Activated naive CD4-positive, alpha-beta T cell treated with anti-CD3 and anti-CD28 coated beads for 36 hours (primary cell): Measurements from ENCODE around the gene COL12A1. TPM values are rescaled to one million over a fixed set of nuclear protein-coding genes. Genes with fewer than 3 reads are reported as not detected.

Experiments
- CTCF ChIA-PET: fragments of 350-600 bp; sonication (Branson Sonifier 250); formaldehyde crosslinking; loops from one replicate; lab custom pipeline; 2021; ENCODE audit warnings: antibody characterized with exemption; lab: Charles Lee
- DNase-seq: peaks from one replicate; pipeline ENCODE4 v3.0.0-alpha.2; 2020
- H3K27ac Mint-ChIP-seq: one replicate; pipeline ENCODE4 v1.8.0; 2021; ENCODE audit warnings: mild to moderate bottlenecking, mixed read lengths
- H3K27me3 Mint-ChIP-seq: one replicate; pipeline ENCODE4 v1.8.0; 2021; ENCODE audit warnings: low read depth, mixed read lengths
- H3K36me3 Mint-ChIP-seq: one replicate; pipeline ENCODE4 v1.8.0; 2021; ENCODE audit warnings: low read depth, mixed read lengths
- H3K4me1 Mint-ChIP-seq: one replicate; pipeline ENCODE4 v1.8.0; 2021; ENCODE audit warnings: low read depth, mixed read lengths
- H3K4me3 Mint-ChIP-seq: one replicate; pipeline ENCODE4 v1.8.0; 2021; ENCODE audit warnings: mild to moderate bottlenecking, moderate library complexity, mixed read lengths
- H3K9me3 Mint-ChIP-seq: one replicate; pipeline ENCODE4 v1.8.0; 2021; ENCODE audit warnings: mixed read lengths
- intact Hi-C: fragments of 100-400 bp; cut with micrococcal nuclease; formaldehyde crosslinking; loops from one replicate; pipeline ENCODE4 v1.15.1; 2023
- total RNA-seq, 2 experiments: library from RNA; stranded (reverse); gene quantifications; one replicate each; pipeline ENCODE4 v1.2.3, GENCODE V29; 2021

COL12A1 gene
- total RNA-seq, 2 experiments from 2014 or later: 0.05 TPM; not detected in 1

- no peaks in the 10 kb centered on the region for H3K9me3 Mint-ChIP-seq
- peaks cover 2% of the 10 kb centered on the region for H3K27me3 Mint-ChIP-seq
- H3K27ac Mint-ChIP-seq: no peak overlapping the region
- intact Hi-C loops: no loop called here
- no peak for DNase-seq
- H3K4me3 Mint-ChIP-seq: no peak overlapping the region
- CTCF ChIA-PET: no interaction called here
- H3K4me1 Mint-ChIP-seq: no peaks in the 10 kb centered on the region
- no peaks in the 10 kb centered on the region for H3K36me3 Mint-ChIP-seq
Observed at GRCh38 chr6:75124085-75124484, 81.8 kb downstream of the COL12A1 start.

- Mint-ChIP-seq H3K9me3 (no peaks in the 10 kb centered on the region), H3K27ac (no peak overlapping the region), H3K4me3 (no peak overlapping the region), H3K4me1 (no peaks in the 10 kb centered on the region), H3K27me3 (peaks cover 4% of the 10 kb centered on the region), H3K36me3 (no peaks in the 10 kb centered on the region)
- intact Hi-C loops: no loop called here
- DNase-seq: no peak
- CTCF ChIA-PET: no interaction called here
Observed at GRCh38 chr6:75118925-75119515, 86.8 kb downstream of the COL12A1 start.

- CTCF ChIA-PET: no interaction called here
Observed at GRCh38 chr6:75117701-75118100, 88.2 kb downstream of the COL12A1 start.

GRCh38 chr6:75116946-75117345, 88.9 kb downstream of the COL12A1 start:
- no peak overlapping the region for H3K4me3 Mint-ChIP-seq
- no peaks in the 10 kb centered on the region for H3K9me3 Mint-ChIP-seq
- intact Hi-C loops: no loop called here
- H3K27me3 Mint-ChIP-seq: peaks cover 4% of the 10 kb centered on the region
- H3K4me1 Mint-ChIP-seq: no peaks in the 10 kb centered on the region
- no peaks in the 10 kb centered on the region for H3K36me3 Mint-ChIP-seq
- DNase-seq: no peak
- CTCF ChIA-PET: no interaction called here
- H3K27ac Mint-ChIP-seq: no peak overlapping the region

More at GRCh38 chr6:75117701-75118100, 88.2 kb downstream of the COL12A1 start:
- no peak for DNase-seq
- no peak overlapping the region for H3K27ac Mint-ChIP-seq
- peaks cover 4% of the 10 kb centered on the region for H3K27me3 Mint-ChIP-seq
- no peaks in the 10 kb centered on the region for H3K4me1 Mint-ChIP-seq
- intact Hi-C loops: no loop called here
- no peaks in the 10 kb centered on the region for H3K36me3 Mint-ChIP-seq
- no peaks in the 10 kb centered on the region for H3K9me3 Mint-ChIP-seq
- H3K4me3 Mint-ChIP-seq: no peak overlapping the region

GRCh38 chr6:75115481-75115880, 90.4 kb downstream of the COL12A1 start:
- Mint-ChIP-seq H3K27me3 (peaks cover 2% of the 10 kb centered on the region), H3K9me3 (no peaks in the 10 kb centered on the region), H3K36me3 (no peaks in the 10 kb centered on the region), H3K4me3 (no peak overlapping the region), H3K27ac (no peak overlapping the region), H3K4me1 (no peaks in the 10 kb centered on the region)
- intact Hi-C loops: no loop called here
- no peak for DNase-seq
- CTCF ChIA-PET: no interaction called here

GRCh38 chr6:75114806-75115205, 91.0 kb downstream of the COL12A1 start:
- no peak for DNase-seq
- no peaks in the 10 kb centered on the region for H3K36me3 Mint-ChIP-seq
- CTCF ChIA-PET: no interaction called here
- H3K27ac Mint-ChIP-seq: no peak overlapping the region
- intact Hi-C loops: no loop called here
- H3K27me3 Mint-ChIP-seq: peaks cover 2% of the 10 kb centered on the region
- no peak overlapping the region for H3K4me3 Mint-ChIP-seq
- no peaks in the 10 kb centered on the region for H3K9me3 Mint-ChIP-seq
- H3K4me1 Mint-ChIP-seq: no peaks in the 10 kb centered on the region

- Mint-ChIP-seq H3K27me3 (peaks cover 2% of the 10 kb centered on the region), H3K4me3 (no peak overlapping the region), H3K36me3 (no peaks in the 10 kb centered on the region), H3K9me3 (no peaks in the 10 kb centered on the region), H3K4me1 (no peaks in the 10 kb centered on the region), H3K27ac (no peak overlapping the region)
- intact Hi-C loops: no loop called here
- CTCF ChIA-PET: no interaction called here
- no peak for DNase-seq
Observed at GRCh38 chr6:75114195-75114594, 91.7 kb downstream of the COL12A1 start.

GRCh38 chr6:75113446-75113845, 92.4 kb downstream of the COL12A1 start:
- no peak for DNase-seq
- intact Hi-C loops: no loop called here
- H3K27me3 Mint-ChIP-seq: peaks cover 2% of the 10 kb centered on the region
- H3K4me1 Mint-ChIP-seq: no peaks in the 10 kb centered on the region
- CTCF ChIA-PET: no interaction called here
- no peak overlapping the region for H3K27ac Mint-ChIP-seq
- no peak overlapping the region for H3K4me3 Mint-ChIP-seq
- no peaks in the 10 kb centered on the region for H3K9me3 Mint-ChIP-seq
- no peaks in the 10 kb centered on the region for H3K36me3 Mint-ChIP-seq

- no peaks in the 10 kb centered on the region for H3K4me1 Mint-ChIP-seq
- intact Hi-C loops: no loop called here
- no peaks in the 10 kb centered on the region for H3K36me3 Mint-ChIP-seq
- CTCF ChIA-PET: no interaction called here
- no peak overlapping the region for H3K4me3 Mint-ChIP-seq
- H3K27me3 Mint-ChIP-seq: no peaks in the 10 kb centered on the region
- no peak for DNase-seq
- H3K27ac Mint-ChIP-seq: no peak overlapping the region
- H3K9me3 Mint-ChIP-seq: no peaks in the 10 kb centered on the region
Observed at GRCh38 chr6:75109765-75110164, 96.1 kb downstream of the COL12A1 start.

GRCh38 chr6:75109022-75109421, 96.8 kb downstream of the COL12A1 start:
- H3K27me3 Mint-ChIP-seq: no peaks in the 10 kb centered on the region
- DNase-seq: no peak
- CTCF ChIA-PET: no interaction called here
- H3K4me1 Mint-ChIP-seq: no peaks in the 10 kb centered on the region
- no peaks in the 10 kb centered on the region for H3K9me3 Mint-ChIP-seq
- H3K36me3 Mint-ChIP-seq: no peaks in the 10 kb centered on the region
- no peak overlapping the region for H3K4me3 Mint-ChIP-seq
- no peak overlapping the region for H3K27ac Mint-ChIP-seq
- intact Hi-C loops: no loop called here

- no peaks in the 10 kb centered on the region for H3K36me3 Mint-ChIP-seq
- no peaks in the 10 kb centered on the region for H3K4me1 Mint-ChIP-seq
- no peak for DNase-seq
- no peak overlapping the region for H3K27ac Mint-ChIP-seq
- CTCF ChIA-PET: no interaction called here
- no peaks in the 10 kb centered on the region for H3K27me3 Mint-ChIP-seq
- intact Hi-C loops: no loop called here
- no peaks in the 10 kb centered on the region for H3K9me3 Mint-ChIP-seq
- no peak overlapping the region for H3K4me3 Mint-ChIP-seq
Observed at GRCh38 chr6:75108333-75108974, 97.4 kb downstream of the COL12A1 start.

GRCh38 chr6:75107913-75108312, 97.9 kb downstream of the COL12A1 start:
- no peaks in the 10 kb centered on the region for H3K36me3 Mint-ChIP-seq
- H3K4me1 Mint-ChIP-seq: no peaks in the 10 kb centered on the region
- no peak overlapping the region for H3K27ac Mint-ChIP-seq
- H3K27me3 Mint-ChIP-seq: no peaks in the 10 kb centered on the region
- no peaks in the 10 kb centered on the region for H3K9me3 Mint-ChIP-seq
- CTCF ChIA-PET: no interaction called here
- intact Hi-C loops: no loop called here
- no peak for DNase-seq
- no peak overlapping the region for H3K4me3 Mint-ChIP-seq

- CTCF ChIA-PET: no interaction called here
- intact Hi-C loops: no loop called here
- DNase-seq: no peak
- Mint-ChIP-seq H3K27ac (no peak overlapping the region), H3K4me3 (no peak overlapping the region), H3K9me3 (no peaks in the 10 kb centered on the region), H3K27me3 (no peaks in the 10 kb centered on the region), H3K4me1 (no peaks in the 10 kb centered on the region), H3K36me3 (no peaks in the 10 kb centered on the region)
Observed at GRCh38 chr6:75106426-75106825, 99.4 kb downstream of the COL12A1 start.
